Suprapubic skin (tissue), 3 donors: ENCODE results near the gene SLC2A5.

Experiments
- CTCF ChIP-seq, 2 donors: fragments of 200-600 bp in 1 of 2; fragments of 450-650 bp in 1 of 2; sonication (generic) in 1 of 2; IDR thresholded peaks; one replicate each; pipeline ENCODE4 v1.5.1; 2016 to 2019; ENCODE audit warnings: antibody characterized with exemption in 2 of 2, mild to moderate bottlenecking in 1 of 2, moderate library complexity in 1 of 2
- POLR2A ChIP-seq, 2 donors: fragments of 450-650 bp; IDR thresholded peaks; one replicate each; pipeline ENCODE4 v1.6.1; 2017; ENCODE audit warnings: antibody characterized with exemption in 2 of 2, mild to moderate bottlenecking in 2 of 2, moderate library complexity in 2 of 2

- TF ChIP-seq POLR2A (IDR thresholded peaks at IDR 0.05) (no peak), CTCF (IDR thresholded peaks at IDR 0.05) (no peak)
Observed at GRCh38 chr1:9066945-9067807, 2.3 kb downstream of the SLC2A5 start.
